IPS-11a (cell line): ENCODE measurements around the gene SNTA1.
"Not testable (repeated sequence)": the region's sequence is repeated elsewhere in the genome, so short reads cannot be mapped to it uniquely, and the experiment has no call there.

Experiments
- H3K4me3 ChIP-seq: one replicate; pipeline ENCODE4 v1.5.1; 2013; ENCODE audit warnings: low read depth, low read length, control low read depth

SNTA1 gene

GRCh38 chr20:33400812-33401183 lies 42.8 kb downstream of the SNTA1 start:
- H3K4me3 ChIP-seq: peak overlapping the region; percentile 100

GRCh38 chr20:33399924-33400323 lies 43.6 kb downstream of the SNTA1 start:
- H3K4me3 ChIP-seq: no peak overlapping the region

DNA sequence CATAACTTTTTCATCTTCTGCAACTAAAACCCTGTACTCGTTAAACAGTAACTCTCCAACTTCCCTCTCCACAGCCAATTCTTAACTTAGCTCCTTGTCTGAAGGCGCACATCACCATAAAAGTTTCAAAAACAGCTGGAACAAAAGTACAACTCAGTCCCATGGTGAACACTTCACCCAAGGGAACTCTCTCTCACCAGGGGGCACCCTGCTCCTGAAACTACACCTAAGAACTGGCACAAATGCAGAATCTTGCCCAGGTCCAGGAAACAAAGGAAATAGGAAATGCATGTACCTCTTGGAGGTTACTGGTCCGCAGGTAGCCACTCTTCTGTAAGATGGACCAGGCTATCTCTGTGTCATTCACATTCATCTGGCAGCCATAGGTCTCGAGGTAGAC lies 48.8 kb downstream of the SNTA1 start:
- H3K4me3 ChIP-seq: no peak overlapping the region

GRCh38 chr20:33393609-33394008 lies 50.0 kb downstream of the SNTA1 start:
- H3K4me3 ChIP-seq: no peak overlapping the region

GRCh38 chr20:33391722-33392415 lies 51.7 kb downstream of the SNTA1 start:
- no peak overlapping the region for H3K4me3 ChIP-seq

GRCh38 chr20:33389326-33389725 lies 54.2 kb downstream of the SNTA1 start:
- H3K4me3 ChIP-seq: not testable (repeated sequence)

DNA sequence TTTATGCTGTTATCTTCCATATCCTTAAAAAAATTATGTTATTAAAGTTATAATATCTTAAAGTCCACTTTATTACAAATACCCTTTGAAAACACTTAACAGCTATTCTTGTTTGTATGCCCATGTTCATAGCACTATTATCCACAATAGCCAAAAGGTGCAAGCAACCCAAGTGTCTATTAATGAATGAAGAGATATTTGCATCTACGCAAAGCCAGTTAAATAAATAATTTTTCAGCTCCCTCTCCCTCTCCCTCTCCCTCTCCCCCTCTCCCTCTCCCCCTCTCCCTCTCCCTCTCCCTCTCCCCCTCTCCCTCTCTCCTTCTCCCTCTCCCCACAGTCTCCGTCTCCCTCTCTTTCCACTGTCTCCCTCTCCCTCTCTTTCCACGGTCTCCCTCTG lies 55.3 kb downstream of the SNTA1 start:
- no peak overlapping the region for H3K4me3 ChIP-seq

DNA sequence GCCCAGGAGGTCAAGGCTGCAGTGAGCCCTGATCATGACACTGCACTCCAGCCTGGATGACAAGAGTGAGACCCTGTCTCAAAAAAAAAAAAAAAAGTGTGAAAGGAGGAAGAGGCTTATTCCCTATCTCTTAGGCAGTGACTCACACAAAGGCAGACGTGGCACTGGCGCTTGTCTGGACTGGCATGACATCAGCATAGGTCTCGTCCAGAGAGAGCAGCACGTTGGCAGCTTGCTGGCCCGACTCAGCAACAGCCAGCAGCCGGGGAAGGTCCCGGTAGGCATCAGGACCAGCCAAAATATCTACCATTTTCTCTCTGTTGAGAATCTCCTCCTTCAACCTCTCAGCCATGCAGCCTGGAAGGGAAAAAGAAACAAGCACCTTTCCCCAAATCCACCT lies 56.4 kb downstream of the SNTA1 start:
- H3K4me3 ChIP-seq: no peak overlapping the region

- H3K4me3 ChIP-seq: no peak overlapping the region
Measured at GRCh38 chr20:33386673-33387072, 56.9 kb downstream of the SNTA1 start.

- H3K4me3 ChIP-seq: no peak overlapping the region
Measured at GRCh38 chr20:33377366-33377765, 66.2 kb downstream of the SNTA1 start.

- H3K4me3 ChIP-seq: no peak overlapping the region
Measured at GRCh38 chr20:33373735-33374605, 69.6 kb downstream of the SNTA1 start.

DNA sequence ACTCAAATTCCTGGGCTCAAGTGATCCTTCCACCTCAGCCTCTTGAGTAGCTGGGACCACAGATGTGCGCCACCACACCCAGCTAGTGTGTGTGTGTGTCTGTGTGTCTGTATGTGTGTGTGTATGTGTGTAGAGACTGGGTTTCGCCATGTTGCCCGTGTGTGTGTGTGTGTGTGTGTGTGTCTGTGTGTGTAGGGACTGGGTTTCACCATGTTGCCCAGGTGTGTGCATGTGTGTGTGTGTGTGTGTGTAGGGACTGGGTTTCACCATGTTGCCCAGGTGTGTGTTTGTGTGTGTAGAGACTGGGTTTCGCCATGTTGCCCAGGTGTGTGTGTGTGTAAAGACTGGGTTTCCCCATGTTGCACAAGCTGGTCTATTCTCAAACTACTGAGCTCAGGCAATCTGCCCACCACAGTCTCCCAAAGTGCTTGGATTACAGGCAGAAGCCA lies 70.5 kb downstream of the SNTA1 start:
- no peak overlapping the region for H3K4me3 ChIP-seq

DNA sequence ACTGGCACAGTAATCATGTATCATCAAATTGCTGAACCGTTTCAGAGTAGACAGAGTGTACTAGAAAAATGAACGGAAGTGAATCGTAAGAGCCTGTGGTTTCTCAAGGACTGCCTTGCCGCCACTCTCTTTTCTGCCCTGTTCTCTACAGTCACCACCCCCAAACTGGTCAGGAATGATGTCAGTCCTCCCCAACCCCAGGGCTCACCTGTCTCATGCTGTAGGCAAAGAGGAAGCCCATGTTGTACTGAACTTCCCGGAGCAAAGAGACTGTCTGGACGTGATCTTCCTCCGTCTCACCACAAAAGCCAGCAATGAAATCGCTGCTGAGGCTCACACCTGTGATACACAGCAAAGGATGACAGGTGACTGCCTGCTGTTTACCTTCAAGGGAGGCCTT lies 73.3 kb downstream of the SNTA1 start:
- H3K4me3 ChIP-seq: no peak overlapping the region

DNA sequence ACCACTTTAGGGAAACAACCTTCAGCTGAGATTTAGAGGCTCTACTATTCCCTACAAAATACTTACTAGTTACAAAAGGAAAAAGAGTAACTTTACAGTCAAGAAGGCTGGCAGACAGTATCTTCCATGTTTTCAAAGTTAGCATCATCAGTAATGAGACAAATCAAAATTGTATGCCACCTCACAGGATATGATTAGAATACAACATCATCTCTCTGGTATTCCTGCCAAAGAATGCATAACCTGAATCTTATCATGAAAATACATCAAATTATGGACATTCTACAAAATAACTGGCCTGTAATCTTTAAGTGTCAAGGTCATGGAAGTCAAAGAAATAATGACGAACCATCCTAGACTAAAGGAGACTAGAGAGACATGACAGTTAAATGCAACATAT lies 80.7 kb downstream of the SNTA1 start:
- no peak overlapping the region for H3K4me3 ChIP-seq

DNA sequence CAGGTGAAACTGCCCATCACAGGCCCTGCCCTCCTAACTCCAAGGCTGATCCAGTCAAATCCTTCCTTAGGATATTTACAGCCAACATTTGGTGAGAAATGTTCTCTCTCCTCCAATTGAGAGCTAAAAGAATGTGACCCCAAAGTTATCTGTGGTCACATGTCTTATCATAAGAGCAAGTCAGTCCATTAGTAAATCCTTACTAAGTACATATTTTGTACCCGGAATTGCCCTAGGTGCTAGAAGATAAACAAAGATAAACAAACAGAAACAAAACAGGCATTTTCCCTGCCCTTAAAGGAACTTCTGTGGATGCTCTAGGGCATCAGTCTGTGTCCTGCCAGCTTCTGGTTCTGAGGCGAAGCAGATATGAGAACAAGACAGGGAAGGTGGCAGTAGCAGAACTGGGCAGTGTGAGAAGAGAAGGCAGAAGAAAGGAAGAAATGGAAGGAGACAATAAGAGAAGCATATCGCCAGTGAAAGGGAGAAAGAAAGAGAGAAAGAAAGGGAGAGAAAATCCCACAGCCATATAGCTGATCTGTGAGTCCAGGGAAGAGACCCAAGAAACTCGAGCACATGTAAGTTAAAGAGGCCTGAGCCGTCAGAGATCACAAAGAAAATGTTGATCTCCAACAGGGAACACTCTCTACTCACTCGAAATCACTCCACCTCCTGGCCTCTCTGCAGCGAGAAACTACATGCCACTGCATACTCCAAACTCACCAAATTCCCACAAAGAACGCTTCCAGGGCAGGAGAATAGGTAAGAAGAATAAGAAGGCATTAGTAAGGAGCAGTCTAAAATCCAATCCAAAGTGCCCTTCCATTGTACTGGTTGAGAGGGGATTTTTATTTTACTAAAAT lies 83.9 kb downstream of the SNTA1 start:
- no peak overlapping the region for H3K4me3 ChIP-seq
